GM12878 (cell line): ENCODE results near the gene CLINT1.

Experiments used
- ASH2L ChIP-seq: fragments of 300-600, 200-600 bp; sonication (generic); IDR thresholded peaks from 2 replicates; pipeline ENCODE4 v1.6.1; 2017; ENCODE audit warnings: low read depth, mild to moderate bottlenecking, borderline replicate concordance
- CHD2 ChIP-seq: IDR thresholded peaks from 2 replicates; pipeline ENCODE4 v1.6.1; 2011; ENCODE audit warnings: low read depth, low read length, improper control_type of control experiment, borderline replicate concordance
- FOS ChIP-seq: IDR thresholded peaks from 3 replicates; pipeline ENCODE4 v1.6.1; 2011; ENCODE audit warnings: borderline replicate concordance; ENCODE audit not compliant: insufficient read length; ENCODE audit errors: extremely low read depth
- POLR2AphosphoS2 ChIP-seq: IDR thresholded peaks from 2 replicates; pipeline ENCODE4 v1.6.1; 2011; ENCODE audit warnings: low read depth, mild to moderate bottlenecking, low read length, improper control_type of control experiment, moderate library complexity
- SMC3 ChIP-seq: IDR thresholded peaks from 2 replicates; pipeline ENCODE4 v1.6.1; 2011; ENCODE audit warnings: low read length, improper control_type of control experiment, borderline replicate concordance
- YY1 ChIP-seq: IDR thresholded peaks from 2 replicates; pipeline ENCODE4 v1.6.1; 2011; ENCODE audit warnings: low read depth, mild to moderate bottlenecking, low read length
- ZNF24 ChIP-seq: fragments of 450-650 bp; IDR thresholded peaks from 2 replicates; pipeline ENCODE4 v1.6.1; 2017; ENCODE audit warnings: antibody characterized with exemption, mild to moderate bottlenecking
- TF ChIP-seq, protein P1 (sequence below), 3 experiments: IDR thresholded peaks in 2 of 3; conservative IDR thresholded peaks in 1 of 3; 2 replicates each; pipeline ENCODE4 v1.5.1; 2011; ENCODE audit warnings: low read depth in 3 of 3, low read length in 3 of 3, mild to moderate bottlenecking in 3 of 3, control low read depth in 2 of 3, moderate library complexity in 2 of 3, inconsistent platforms in 1 of 3, mixed read lengths in 1 of 3; ENCODE audit not compliant: control insufficient read depth in 2 of 3, insufficient read depth in 1 of 3; ENCODE audit errors: extremely low read depth in 1 of 3

DNA sequence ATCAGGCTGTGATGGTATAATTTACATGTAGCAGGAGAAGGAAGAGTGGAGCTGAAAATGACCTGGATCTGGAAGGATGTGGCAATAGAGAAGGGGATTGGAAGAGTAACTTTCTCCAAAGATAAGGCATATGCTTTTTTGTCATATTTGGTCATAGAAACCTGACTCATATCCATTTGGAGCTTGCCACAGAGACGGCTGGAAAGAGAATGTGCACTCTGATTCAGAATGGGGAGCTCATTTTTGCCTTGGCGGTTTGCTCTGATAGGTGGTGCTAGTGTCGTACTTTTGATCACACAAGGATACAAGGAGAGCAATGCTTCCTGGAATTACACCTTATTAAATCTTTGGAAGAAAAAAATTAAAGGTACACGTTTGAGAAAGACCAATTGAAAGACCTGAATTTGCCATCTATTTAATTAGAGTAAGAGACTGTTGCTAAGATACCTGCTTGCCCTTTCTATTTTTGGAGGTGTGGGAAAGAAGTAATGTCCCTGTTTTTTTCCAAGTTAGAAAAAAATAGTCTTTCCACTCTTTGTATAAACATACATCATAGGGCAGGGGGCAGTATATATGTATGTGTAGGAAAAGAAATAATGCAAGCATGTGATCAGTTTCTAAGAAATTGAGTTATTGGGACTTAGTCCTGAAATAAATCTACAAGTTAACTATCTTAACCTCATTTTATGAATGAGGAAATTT, 110.0 kb downstream of the CLINT1 start:
- TF ChIP-seq, protein P1, sequence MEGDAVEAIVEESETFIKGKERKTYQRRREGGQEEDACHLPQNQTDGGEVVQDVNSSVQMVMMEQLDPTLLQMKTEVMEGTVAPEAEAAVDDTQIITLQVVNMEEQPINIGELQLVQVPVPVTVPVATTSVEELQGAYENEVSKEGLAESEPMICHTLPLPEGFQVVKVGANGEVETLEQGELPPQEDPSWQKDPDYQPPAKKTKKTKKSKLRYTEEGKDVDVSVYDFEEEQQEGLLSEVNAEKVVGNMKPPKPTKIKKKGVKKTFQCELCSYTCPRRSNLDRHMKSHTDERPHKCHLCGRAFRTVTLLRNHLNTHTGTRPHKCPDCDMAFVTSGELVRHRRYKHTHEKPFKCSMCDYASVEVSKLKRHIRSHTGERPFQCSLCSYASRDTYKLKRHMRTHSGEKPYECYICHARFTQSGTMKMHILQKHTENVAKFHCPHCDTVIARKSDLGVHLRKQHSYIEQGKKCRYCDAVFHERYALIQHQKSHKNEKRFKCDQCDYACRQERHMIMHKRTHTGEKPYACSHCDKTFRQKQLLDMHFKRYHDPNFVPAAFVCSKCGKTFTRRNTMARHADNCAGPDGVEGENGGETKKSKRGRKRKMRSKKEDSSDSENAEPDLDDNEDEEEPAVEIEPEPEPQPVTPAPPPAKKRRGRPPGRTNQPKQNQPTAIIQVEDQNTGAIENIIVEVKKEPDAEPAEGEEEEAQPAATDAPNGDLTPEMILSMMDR (IDR thresholded peaks at IDR 0.05 in 2 of 3, conservative IDR thresholded peaks at IDR 0.05 in 1 of 3; ENCODE audit: control insufficient read depth in 2 of 3, extremely low read depth in 1 of 3, insufficient read depth in 1 of 3, low read depth in 3 of 3, low read length in 3 of 3), result no peak
- TF ChIP-seq CHD2 (no peak), FOS (no peak), ASH2L (no peak), ZNF24 (no peak), POLR2AphosphoS2 (no peak), YY1 (no peak), SMC3 (no peak)
